ENCODE data around the gene OMP. TPM values are rescaled to one million over a fixed set of nuclear protein-coding genes. Genes with fewer than 3 reads are reported as not detected.

Gene OMP
- total RNA-seq, 1 donor from 2014 or later: not detected

DNA sequence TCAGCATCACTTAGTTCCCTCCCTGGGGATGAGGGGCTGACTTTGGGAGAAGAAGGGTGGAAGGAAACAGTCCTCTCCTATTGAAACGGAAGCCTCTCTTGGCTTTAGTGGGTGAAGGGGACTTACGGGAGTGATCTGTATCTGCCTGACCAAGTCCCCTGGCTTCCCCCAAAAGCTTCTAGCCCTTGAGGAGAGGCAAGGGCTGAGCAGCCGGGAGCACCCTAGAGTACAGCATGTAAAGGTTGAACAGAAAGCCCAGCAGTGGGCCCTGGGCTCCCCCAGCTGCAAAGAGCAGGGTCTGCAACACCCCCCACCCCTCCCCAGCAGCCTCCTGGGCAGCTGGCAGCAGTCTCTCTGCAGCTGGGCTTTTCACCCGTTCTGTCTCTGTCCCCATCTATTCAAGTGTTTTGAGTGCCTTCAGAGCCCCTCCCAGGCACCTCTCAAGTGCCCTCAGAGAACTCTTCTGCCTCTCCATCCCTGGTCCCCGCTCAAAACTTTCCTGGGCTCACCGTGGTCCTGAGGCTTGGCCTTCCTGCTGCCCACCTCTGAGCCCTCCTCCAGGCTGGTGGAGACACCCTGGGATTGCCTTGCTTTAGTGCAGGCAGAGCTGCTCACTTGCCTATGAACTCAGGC lies 33.2 kb upstream of the OMP start:
- DNase-seq (ENCODE audit: low spot score): no peak

DNA sequence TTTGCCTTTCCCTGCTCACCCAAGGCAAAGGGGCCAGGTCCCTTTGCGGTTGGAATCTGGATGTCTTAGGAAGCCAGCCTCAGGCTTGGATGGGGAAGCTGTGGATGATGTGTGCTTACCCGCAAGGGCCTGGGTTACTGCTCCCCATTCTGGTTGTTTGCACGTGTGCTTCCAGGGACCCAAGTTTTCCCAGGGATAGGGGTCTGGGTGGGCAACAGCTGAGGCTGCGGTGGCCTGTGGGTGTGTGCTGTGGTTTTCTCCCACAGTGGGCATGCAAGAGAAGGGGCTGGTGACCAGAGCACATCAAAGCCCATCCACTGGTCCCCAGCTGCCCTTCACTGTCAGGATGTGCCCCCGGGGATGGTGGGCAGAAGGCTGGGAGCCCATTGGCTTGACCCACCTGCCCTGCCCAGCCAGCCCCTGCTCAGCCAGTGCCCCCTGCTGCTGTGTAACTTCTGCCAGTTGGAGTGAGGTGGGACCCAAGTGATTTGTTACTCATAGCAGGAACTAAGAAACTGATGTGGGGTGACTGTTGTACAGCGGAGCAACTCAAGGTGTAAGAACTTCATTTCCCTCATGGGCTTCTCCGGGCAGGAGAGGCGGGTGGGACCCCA lies 32.6 kb upstream of the OMP start:
- DNase-seq (ENCODE audit: low spot score): no peak

DNA sequence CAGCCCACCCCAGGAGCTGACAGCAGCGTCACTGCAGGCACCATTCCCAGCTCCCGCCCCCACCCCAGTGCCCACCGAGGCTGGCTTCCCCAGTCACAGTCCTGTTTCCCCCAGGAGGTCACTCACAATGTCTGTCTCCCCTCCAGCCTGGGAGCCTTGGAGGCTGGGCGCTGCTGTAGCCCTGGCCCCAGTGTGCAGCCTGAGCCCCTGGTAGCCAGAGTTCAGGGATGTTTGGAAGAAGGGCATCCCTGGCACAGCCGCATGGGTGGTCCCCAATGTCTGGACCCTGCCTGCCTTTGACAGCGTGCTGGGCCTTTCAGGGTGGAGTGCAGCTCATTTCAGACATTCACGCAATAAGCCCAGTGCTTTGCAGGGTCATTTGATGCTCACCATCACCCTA lies 31.6 kb upstream of the OMP start:
- no peak for DNase-seq (ENCODE audit: low spot score)

DNA sequence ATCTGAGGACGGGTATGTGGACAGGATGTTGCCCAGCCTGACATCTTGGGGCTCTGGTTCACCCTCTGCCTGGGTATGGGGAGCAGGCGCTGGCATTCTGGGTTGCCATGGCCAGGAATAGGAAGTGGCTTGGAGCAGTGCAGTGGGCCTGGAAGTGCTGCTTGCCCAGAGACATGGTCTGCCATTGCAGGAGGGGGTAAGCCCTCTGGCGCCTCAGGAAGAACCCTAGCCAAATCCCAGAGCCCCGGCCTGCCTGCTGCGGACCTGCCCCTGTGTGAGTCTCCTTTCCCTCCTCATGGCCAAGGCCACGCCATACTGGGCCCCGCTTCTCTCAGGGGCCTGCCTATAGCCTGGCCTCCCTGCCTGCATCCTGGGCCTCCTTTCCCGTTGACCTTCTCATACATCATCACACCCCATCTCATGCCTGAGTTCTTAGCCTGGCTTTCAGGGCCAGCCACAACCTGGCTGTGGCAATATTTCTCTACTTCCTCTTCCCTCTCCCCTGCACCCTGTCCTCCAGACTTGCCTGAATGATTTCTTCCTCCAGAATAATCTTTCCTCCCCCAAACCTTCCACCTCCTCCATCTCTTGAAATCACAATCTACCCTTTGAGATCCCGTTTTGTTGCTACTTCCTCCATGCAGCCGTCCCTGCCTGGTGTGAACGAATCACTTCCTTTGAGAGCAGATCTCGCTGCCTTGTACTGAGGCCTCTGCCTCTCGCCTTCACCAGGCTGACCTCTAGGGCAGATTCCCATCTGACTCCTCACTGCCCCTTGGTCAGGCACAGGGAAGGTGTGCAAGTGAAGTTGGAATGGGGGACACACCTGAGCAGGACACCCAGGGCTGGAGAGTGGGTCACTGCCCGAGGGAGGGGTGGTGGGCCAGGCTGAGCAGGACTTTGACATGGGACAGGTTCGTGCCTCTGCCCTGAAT lies 30.7 kb upstream of the OMP start:
- no peak for DNase-seq (ENCODE audit: low spot score)

- no peak for DNase-seq (ENCODE audit: low spot score)
These were observed 29.8 kb upstream of the OMP start for GRCh38 chr11:77072851-77073327.

DNA sequence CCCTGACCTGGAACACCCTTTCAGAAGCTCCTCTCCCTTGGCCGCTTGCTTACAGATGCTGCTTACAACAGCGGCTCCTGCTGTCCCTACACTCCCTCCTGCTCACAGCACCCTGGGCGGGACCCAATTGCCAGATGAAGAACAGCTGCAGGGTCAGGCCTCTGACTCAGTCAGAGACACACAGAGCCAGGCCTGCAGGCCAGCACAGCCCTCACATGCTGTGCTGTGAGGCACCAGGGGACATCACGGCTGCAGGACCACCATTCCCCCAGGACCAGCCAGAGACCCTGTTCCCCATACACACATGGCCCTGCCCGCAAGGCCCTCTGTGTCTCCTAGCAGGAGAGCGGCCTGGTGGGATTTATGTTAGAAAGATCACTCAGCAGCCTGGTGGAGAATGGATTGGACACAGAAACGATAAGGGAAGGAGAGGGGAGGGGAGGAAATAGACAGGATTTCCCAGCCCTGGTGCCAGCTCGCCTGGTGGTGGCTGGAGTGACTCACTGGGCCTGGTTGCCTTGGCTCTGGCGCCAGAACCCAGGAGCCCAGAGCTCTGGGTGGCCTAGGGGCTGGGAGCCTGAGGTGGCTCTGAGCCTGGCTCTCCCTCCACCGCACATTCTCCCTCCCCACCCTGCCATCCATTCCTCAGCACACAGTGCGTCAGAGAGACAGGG lies 29.2 kb upstream of the OMP start:
- DNase-seq (ENCODE audit: low spot score): peak; percentile 98

GRCh38 chr11:77074205-77074604 lies 28.4 kb upstream of the OMP start:
- no peak for DNase-seq (ENCODE audit: low spot score)

- no peak for DNase-seq (ENCODE audit: low spot score)
These were observed 27.9 kb upstream of the OMP start for GRCh38 chr11:77074626-77075221.

DNA sequence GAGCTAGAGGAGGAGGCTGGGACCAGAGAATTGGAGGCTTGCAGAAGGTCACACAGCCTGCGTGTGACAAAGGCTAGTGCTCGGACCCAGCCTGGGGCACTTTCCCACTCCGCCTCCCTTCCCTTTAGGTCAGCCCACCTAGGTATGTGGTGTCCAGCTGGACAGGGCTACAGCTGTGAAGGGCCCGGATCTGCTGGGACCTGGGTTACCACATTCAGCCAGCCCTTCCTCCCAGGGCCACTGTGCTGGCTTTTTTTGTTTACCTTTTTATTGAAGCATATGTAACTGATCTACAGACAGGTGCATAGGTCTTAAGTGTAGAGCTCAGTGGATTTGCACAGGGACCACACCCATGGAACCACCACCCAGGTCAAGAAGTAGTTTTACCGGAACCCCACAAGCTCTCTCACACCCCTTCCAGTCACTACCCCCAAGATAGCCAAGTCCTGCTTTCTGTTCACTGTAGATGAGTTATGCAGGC lies 27.2 kb upstream of the OMP start:
- no peak for DNase-seq (ENCODE audit: low spot score)

- DNase-seq (ENCODE audit: low spot score): no peak
These were observed 23.0 kb upstream of the OMP start for GRCh38 chr11:77079666-77080065.

- no peak for DNase-seq (ENCODE audit: low spot score)
These were observed 21.9 kb upstream of the OMP start for GRCh38 chr11:77080643-77081210.

DNA sequence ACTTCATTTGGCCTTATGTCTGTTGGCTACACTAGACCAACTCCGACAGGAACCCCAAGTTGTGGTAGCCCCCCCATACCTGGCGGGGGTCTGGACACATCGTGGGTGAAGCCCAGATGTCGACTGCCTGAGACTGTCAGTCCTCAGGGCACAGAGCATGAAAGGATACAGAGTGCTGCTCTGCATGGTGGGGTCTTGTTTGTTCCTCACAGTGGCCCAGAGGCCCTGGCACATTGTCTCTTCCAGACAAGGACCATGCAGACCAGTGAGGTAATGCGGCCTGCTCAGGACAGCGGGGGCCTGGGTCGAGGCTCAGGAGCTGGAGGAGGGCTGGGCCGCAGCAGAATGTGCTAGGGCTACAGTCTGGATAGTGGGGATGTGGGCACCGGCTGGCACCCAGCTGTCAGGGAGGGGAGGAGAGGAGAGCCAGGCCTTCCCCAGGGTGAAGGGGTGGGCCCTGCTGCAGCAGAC lies 21.2 kb upstream of the OMP start:
- no peak for DNase-seq (ENCODE audit: low spot score)

DNA sequence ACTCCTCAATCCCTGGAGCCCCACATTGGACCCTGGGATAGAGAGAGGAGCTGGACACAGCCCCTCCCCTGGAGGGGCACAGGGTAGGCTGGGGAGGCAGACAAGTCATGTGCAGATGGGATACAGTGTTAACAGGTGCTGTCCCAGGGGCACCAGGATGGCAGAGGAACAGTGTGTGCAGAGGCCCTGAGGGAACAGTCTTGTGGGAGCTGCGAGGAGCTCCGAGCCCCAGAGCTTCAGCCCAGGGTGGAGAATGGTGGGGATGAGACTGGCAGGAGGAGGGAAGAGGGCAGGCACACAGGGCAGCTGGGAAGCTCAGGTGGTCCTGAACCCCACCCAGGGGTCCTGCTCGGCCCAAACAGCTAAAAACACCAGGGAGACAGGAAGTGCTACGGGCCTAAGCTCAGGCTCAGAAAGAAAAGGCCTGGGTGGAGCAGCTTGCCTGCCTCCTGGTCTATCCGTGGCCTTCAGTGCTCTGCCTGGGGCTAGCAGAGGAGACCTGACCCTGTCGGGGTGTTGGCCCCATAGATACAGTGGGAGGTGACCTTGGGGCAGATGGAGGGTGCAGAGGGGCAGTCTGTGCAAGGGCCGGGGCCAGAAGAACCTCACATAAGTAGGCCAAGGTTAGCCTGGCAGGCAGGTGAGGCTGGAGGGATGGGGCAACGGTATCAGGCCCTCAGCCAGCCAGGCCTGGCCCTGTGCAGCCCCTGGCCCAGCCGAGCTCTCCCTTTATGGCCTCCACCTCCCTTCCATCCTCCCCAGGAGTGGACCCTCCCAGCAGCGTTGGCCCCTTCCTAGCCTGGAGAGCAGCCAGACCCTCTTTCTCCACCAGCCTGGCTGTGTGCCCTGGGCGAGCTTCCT lies 20.4 kb upstream of the OMP start:
- DNase-seq (ENCODE audit: low spot score): no peak

GRCh38 chr11:77082838-77083565 lies 19.6 kb upstream of the OMP start:
- no peak for DNase-seq (ENCODE audit: low spot score)

DNA sequence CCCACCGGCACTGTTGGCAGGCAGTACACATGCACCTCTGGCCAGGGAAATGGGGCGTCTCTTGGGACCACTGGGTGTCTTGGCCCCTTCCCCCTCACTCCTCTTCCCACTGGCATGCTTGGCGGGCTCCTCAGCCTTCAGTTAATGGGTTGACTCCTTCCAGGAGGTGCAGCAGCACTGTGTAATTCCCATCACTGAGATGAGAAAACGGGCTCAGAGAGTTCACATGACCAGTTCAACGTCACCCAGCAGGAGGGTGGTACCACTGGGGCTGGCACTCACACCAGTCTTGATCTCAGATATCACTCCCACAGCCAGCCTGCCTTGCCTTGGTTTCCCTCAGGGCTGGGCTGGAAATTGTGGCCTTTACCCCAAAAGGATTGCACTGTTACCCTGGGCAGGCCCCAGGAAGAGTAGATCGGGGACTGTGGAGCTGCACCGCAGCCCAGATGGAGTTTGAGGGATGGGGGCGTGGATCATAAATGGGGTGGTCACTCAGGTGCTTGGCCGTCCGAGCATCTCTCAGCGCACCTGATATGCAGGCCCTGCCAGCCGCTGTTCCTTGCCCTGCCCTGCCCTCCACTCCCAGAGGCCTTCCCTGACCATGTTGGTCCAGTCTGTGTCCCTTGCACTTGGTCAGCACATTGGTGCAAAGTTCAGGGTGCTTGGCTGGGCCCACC lies 18.9 kb upstream of the OMP start:
- DNase-seq (ENCODE audit: low spot score): no peak

DNA sequence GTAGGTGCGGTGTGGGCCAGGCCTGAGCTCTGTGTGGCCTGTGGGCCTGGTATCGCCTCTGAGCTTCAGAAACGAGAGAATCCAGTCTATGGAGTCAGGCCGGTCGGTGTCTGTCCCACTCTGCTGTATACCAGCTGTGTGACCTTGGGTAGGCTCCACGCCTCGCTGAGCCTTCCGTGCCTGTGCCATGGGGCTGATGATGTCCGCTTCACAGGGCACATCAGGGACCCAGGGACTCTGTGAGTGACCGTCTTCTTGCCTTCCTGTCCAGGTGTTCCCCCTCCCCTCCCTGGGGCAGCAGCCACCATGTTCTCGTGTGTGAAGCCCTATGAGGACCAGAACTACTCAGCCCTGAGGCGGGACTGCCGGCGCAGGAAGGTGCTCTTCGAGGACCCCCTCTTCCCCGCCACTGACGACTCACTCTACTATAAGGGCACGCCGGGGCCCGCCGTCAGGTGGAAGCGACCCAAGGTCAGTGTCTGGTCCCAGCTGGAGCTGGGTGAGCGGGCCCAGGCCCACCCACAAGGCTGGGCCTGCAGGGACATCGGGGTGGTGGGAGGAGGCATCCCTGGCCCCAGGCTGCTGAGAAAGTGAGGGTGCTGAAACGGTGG lies 18.0 kb upstream of the OMP start:
- no peak for DNase-seq (ENCODE audit: low spot score)

GRCh38 chr11:77085652-77086051 lies 17.0 kb upstream of the OMP start:
- no peak for DNase-seq (ENCODE audit: low spot score)
